T-helper 1 cell treated with Interleukin-12 subunit alpha and Interleukin-12 subunit beta and Interleukin-4 antibody, amounts not matched to agents 30 ng/mL and 1 ng/mL, for 36 hours (primary cell): ENCODE data around the gene FAM229A. TPM values are rescaled to one million over a fixed set of nuclear protein-coding genes. Genes with fewer than 3 reads are reported as not detected.
"Not testable (repeated sequence)": the region's sequence is repeated elsewhere in the genome, so short reads cannot be mapped to it uniquely, and the experiment has no call there.

Source experiments
- intact Hi-C: fragments of 100-400 bp; cut with micrococcal nuclease; formaldehyde crosslinking; loops from one replicate; pipeline ENCODE4 v1.15.1; 2024
- total RNA-seq: library from RNA; stranded (reverse); gene quantifications from 2 replicates; pipeline ENCODE4 v1.2.3, GENCODE V29; 2022

FAM229A gene
- 7.1 and 10.0 TPM in 2 replicates for total RNA-seq

- intact Hi-C loops: no loop called here
These were observed at the start of gene FAM229A, which contains the start of gene TSSK3 for GRCh38 chr1:32362474-32363313. Gene FAM229A (minus strand): TSS chr1:32362485. CDS start chr1:32362091, 394 bp downstream. Gene TSSK3 (plus strand): TSS chr1:32362539. CDS start chr1:32362702, 163 bp downstream.

- intact Hi-C loops: loop anchor here (5.0 kb wide), 3 partner anchors 209 to 749 kb away; partner anchors contain the start of gene CCDC28B
These were observed 49.0 kb upstream of the FAM229A start for GRCh38 chr1:32411261-32411660.

GRCh38 chr1:32406629-32407111 lies 44.4 kb upstream of the FAM229A start:
- intact Hi-C loops: no loop called here

- intact Hi-C loops: no loop called here
These were observed 43.6 kb upstream of the FAM229A start for GRCh38 chr1:32405672-32406467.

GRCh38 chr1:32404946-32405345 lies 42.7 kb upstream of the FAM229A start:
- intact Hi-C loops: no loop called here

- intact Hi-C loops: loop anchor here (1.0 kb wide), 1 partner anchor 13 kb away; no protein-coding TSS in a partner anchor
These were observed 38.8 kb upstream of the FAM229A start for GRCh38 chr1:32400876-32401631.

GRCh38 chr1:32399843-32400242 lies 37.6 kb upstream of the FAM229A start:
- intact Hi-C loops: loop anchor here (1.0 kb wide), 1 partner anchor 14 kb away; no protein-coding TSS in a partner anchor

GRCh38 chr1:32398401-32398800 lies 36.1 kb upstream of the FAM229A start:
- intact Hi-C loops: no loop called here

GRCh38 chr1:32396524-32396923 lies 34.2 kb upstream of the FAM229A start:
- intact Hi-C loops: not testable (repeated sequence)

GRCh38 chr1:32394890-32395432 lies 32.7 kb upstream of the FAM229A start:
- intact Hi-C loops: loop anchor here (1.0 to 5.0 kb wide), 20 partner anchors 19 to 1098 kb away; partner anchors contain the start of genes AK2, AZIN2, CCDC28B and EIF3I

- intact Hi-C loops: loop anchor here (1.0 to 5.0 kb wide), 20 partner anchors 20 to 1098 kb away; partner anchors contain the start of genes AK2, AZIN2, CCDC28B and EIF3I
These were observed 32.0 kb upstream of the FAM229A start, which contains the start of gene BSDC1 for GRCh38 chr1:32394141-32394889. Gene BSDC1 (minus strand): TSS chr1:32394441. CDS start chr1:32394414, 27 bp downstream.

GRCh38 chr1:32393832-32394140 lies 31.5 kb upstream of the FAM229A start:
- intact Hi-C loops: loop anchor here (1.0 to 5.0 kb wide), 20 partner anchors 21 to 1097 kb away; partner anchors contain the start of genes AK2, AZIN2, CCDC28B and EIF3I

GRCh38 chr1:32393136-32393535 lies 30.9 kb upstream of the FAM229A start:
- intact Hi-C loops: loop anchor here (5.0 kb wide), 1 partner anchor 456 kb away; the partner anchor contains the start of gene PTP4A2

GRCh38 chr1:32392325-32392724 lies 30.0 kb upstream of the FAM229A start:
- intact Hi-C loops: loop anchor here (5.0 kb wide), 1 partner anchor 455 kb away; the partner anchor contains the start of gene PTP4A2

- intact Hi-C loops: loop anchor here (5.0 kb wide), 1 partner anchor 454 kb away; the partner anchor contains the start of gene PTP4A2
These were observed 28.9 kb upstream of the FAM229A start for GRCh38 chr1:32390904-32391870.

GRCh38 chr1:32388641-32389040 lies 26.4 kb upstream of the FAM229A start:
- intact Hi-C loops: no loop called here

- intact Hi-C loops: no loop called here
These were observed 24.5 kb upstream of the FAM229A start for GRCh38 chr1:32386676-32387392.

GRCh38 chr1:32380057-32380456 lies 17.8 kb upstream of the FAM229A start:
- intact Hi-C loops: no loop called here
